Activated CD8-positive, alpha-beta T cell treated with anti-CD3 and anti-CD28 coated beads, Interleukin-2, amount 10 ng/mL, durations not matched to agents 7 days and 5 days (primary cell): ENCODE measurements around the gene TCFL5. TPM values are rescaled to one million over a fixed set of nuclear protein-coding genes. Genes with fewer than 3 reads are reported as not detected.

Experiments used
- ATAC-seq: fragments of 150-1000 bp; cut with Tn5 transposase; one replicate; pipeline ENCODE4 v1.10.0; 2021; ENCODE audit warnings: moderate library complexity
- CTCF ChIA-PET: fragments of 350-600 bp; sonication (Branson Sonifier 250); formaldehyde crosslinking; loops from one replicate; lab custom pipeline; 2021; ENCODE audit warnings: antibody characterized with exemption; lab: Charles Lee
- POLR2A ChIA-PET: fragments of 350-600 bp; sonication (Branson Sonifier 250); formaldehyde crosslinking; loops from one replicate; lab custom pipeline; 2021; ENCODE audit warnings: antibody characterized with exemption; lab: Charles Lee
- DNase-seq: peaks from one replicate; pipeline ENCODE4 v3.0.0-alpha.2; 2020
- H3K27ac Mint-ChIP-seq: one replicate; pipeline ENCODE4 v1.8.0; 2021; ENCODE audit warnings: mild to moderate bottlenecking, mixed read lengths
- H3K27me3 Mint-ChIP-seq: one replicate; pipeline ENCODE4 v1.8.0; 2021; ENCODE audit warnings: low read depth, mixed read lengths
- H3K36me3 Mint-ChIP-seq: one replicate; pipeline ENCODE4 v1.8.0; 2021; ENCODE audit warnings: low read depth, mixed read lengths
- H3K4me1 Mint-ChIP-seq: one replicate; pipeline ENCODE4 v1.8.0; 2021; ENCODE audit warnings: low read depth, mixed read lengths
- H3K4me3 Mint-ChIP-seq: one replicate; pipeline ENCODE4 v1.8.0; 2021; ENCODE audit warnings: mild to moderate bottlenecking, mixed read lengths
- H3K9me3 Mint-ChIP-seq: one replicate; pipeline ENCODE4 v1.8.0; 2022; ENCODE audit warnings: mixed read lengths; ENCODE audit not compliant: insufficient read depth
- total RNA-seq, 2 experiments: library from RNA; stranded (reverse); gene quantifications; one replicate each; pipeline ENCODE4 v1.2.3, GENCODE V29; 2021

Gene TCFL5
- total RNA-seq, 2 experiments from 2014 or later, result 7.9 to 9.6 TPM

- ATAC-seq (no peak), DNase-seq (no peak)
- H3K4me1 Mint-ChIP-seq, result peaks cover 2% of the 10 kb centered on the region
- no peaks in the 10 kb centered on the region for H3K36me3 Mint-ChIP-seq
- H3K27ac Mint-ChIP-seq, result no peak overlapping the region
- H3K27me3 Mint-ChIP-seq, result no peaks in the 10 kb centered on the region
- no peak overlapping the region for H3K4me3 Mint-ChIP-seq
- no peaks in the 10 kb centered on the region for H3K9me3 Mint-ChIP-seq
- CTCF ChIA-PET, result interaction anchor here (1.3 to 1.9 kb wide), 3 partner anchors 16 to 185 kb away, joined by 5 to 9 read pairs (median 8); no protein-coding TSS in a partner anchor
- POLR2A ChIA-PET, result no interaction called here
Measured at GRCh38 chr20:62823688-62824475, 37.7 kb downstream of the TCFL5 start.

- Mint-ChIP-seq H3K36me3 (no peaks in the 10 kb centered on the region), H3K4me1 (peaks cover 2% of the 10 kb centered on the region), H3K9me3 (no peaks in the 10 kb centered on the region), H3K4me3 (no peak overlapping the region), H3K27ac (no peak overlapping the region), H3K27me3 (peaks cover 4% of the 10 kb centered on the region)
- ChIA-PET CTCF (interaction anchor here (0.6 to 1.9 kb wide), 7 partner anchors 15 to 186 kb away, joined by 3 to 9 read pairs (median 4); partner anchors contain the start of gene DIDO1), POLR2A (no interaction called here)
- ATAC-seq, result peak; percentile 74
- DNase-seq, result peak; percentile 66
Measured at GRCh38 chr20:62822788-62823651, 38.6 kb downstream of the TCFL5 start.

- CTCF ChIA-PET, result interaction anchor here (0.6 to 1.9 kb wide), 7 partner anchors 14 to 187 kb away, joined by 3 to 9 read pairs (median 4); partner anchors contain the start of gene DIDO1
- Mint-ChIP-seq H3K9me3 (no peaks in the 10 kb centered on the region), H3K4me3 (no peak overlapping the region), H3K27ac (no peak overlapping the region), H3K27me3 (peaks cover 9% of the 10 kb centered on the region), H3K36me3 (no peaks in the 10 kb centered on the region), H3K4me1 (peaks cover 2% of the 10 kb centered on the region)
- ATAC-seq (no peak), DNase-seq (no peak)
- POLR2A ChIA-PET, result no interaction called here
Measured at GRCh38 chr20:62822239-62822787, 39.3 kb downstream of the TCFL5 start.

GRCh38 chr20:62821726-62822210, 39.9 kb downstream of the TCFL5 start:
- CTCF ChIA-PET, result interaction anchor here (1.9 kb wide), 1 partner anchor 14 kb away, joined by 9 read pairs; no protein-coding TSS in a partner anchor
- no peak for DNase-seq
- no peak overlapping the region for H3K27ac Mint-ChIP-seq

GRCh38 chr20:62820962-62821725, 40.5 kb downstream of the TCFL5 start:
- Mint-ChIP-seq H3K4me3 (no peak overlapping the region), H3K27ac (no peak overlapping the region), H3K4me1 (peaks cover 2% of the 10 kb centered on the region), H3K27me3 (peaks cover 11% of the 10 kb centered on the region), H3K36me3 (no peaks in the 10 kb centered on the region), H3K9me3 (no peaks in the 10 kb centered on the region)
- POLR2A ChIA-PET, result no interaction called here
- ATAC-seq (no peak), DNase-seq (no peak)
- CTCF ChIA-PET, result no interaction called here

More at GRCh38 chr20:62821726-62822210, 39.9 kb downstream of the TCFL5 start:
- POLR2A ChIA-PET, result no interaction called here
- Mint-ChIP-seq H3K9me3 (no peaks in the 10 kb centered on the region), H3K36me3 (no peaks in the 10 kb centered on the region), H3K4me1 (peaks cover 2% of the 10 kb centered on the region), H3K27me3 (peaks cover 9% of the 10 kb centered on the region), H3K4me3 (no peak overlapping the region)
- ATAC-seq, result no peak

GRCh38 chr20:62820208-62820961, 41.2 kb downstream of the TCFL5 start:
- ChIA-PET POLR2A (no interaction called here), CTCF (interaction anchor here (1.9 kb wide), 1 partner anchor 12 kb away, joined by 9 read pairs; no protein-coding TSS in a partner anchor)
- no peak overlapping the region for H3K4me3 Mint-ChIP-seq
- no peaks in the 10 kb centered on the region for H3K36me3 Mint-ChIP-seq
- no peak overlapping the region for H3K27ac Mint-ChIP-seq
- ATAC-seq (no peak), DNase-seq (no peak)
- no peaks in the 10 kb centered on the region for H3K9me3 Mint-ChIP-seq
- H3K27me3 Mint-ChIP-seq, result peaks cover 18% of the 10 kb centered on the region
- peaks cover 5% of the 10 kb centered on the region for H3K4me1 Mint-ChIP-seq

- ChIA-PET CTCF (interaction anchor here (1.9 kb wide), 1 partner anchor 11 kb away, joined by 9 read pairs; no protein-coding TSS in a partner anchor), POLR2A (no interaction called here)
- ATAC-seq (no peak), DNase-seq (no peak)
- peaks cover 6% of the 10 kb centered on the region for H3K4me1 Mint-ChIP-seq
- H3K27ac Mint-ChIP-seq, result no peak overlapping the region
- H3K36me3 Mint-ChIP-seq, result no peaks in the 10 kb centered on the region
- H3K4me3 Mint-ChIP-seq, result no peak overlapping the region
- peaks cover 23% of the 10 kb centered on the region for H3K27me3 Mint-ChIP-seq
- no peaks in the 10 kb centered on the region for H3K9me3 Mint-ChIP-seq
Measured at GRCh38 chr20:62819494-62820174, 42.0 kb downstream of the TCFL5 start.

- POLR2A ChIA-PET, result no interaction called here
Measured at GRCh38 chr20:62818592-62819493, 42.8 kb downstream of the TCFL5 start.

GRCh38 chr20:62817975-62818591, 43.5 kb downstream of the TCFL5 start:
- POLR2A ChIA-PET, result no interaction called here
- CTCF ChIA-PET, result no interaction called here
- H3K4me3 Mint-ChIP-seq, result no peak overlapping the region

More at GRCh38 chr20:62818592-62819493, 42.8 kb downstream of the TCFL5 start:
- DNase-seq (no peak), ATAC-seq (no peak)
- Mint-ChIP-seq H3K27ac (no peak overlapping the region), H3K4me1 (peaks cover 6% of the 10 kb centered on the region), H3K4me3 (no peak overlapping the region), H3K9me3 (no peaks in the 10 kb centered on the region), H3K27me3 (peaks cover 25% of the 10 kb centered on the region), H3K36me3 (no peaks in the 10 kb centered on the region)
- CTCF ChIA-PET, result interaction anchor here (1.9 kb wide), 1 partner anchor 10 kb away, joined by 9 read pairs; no protein-coding TSS in a partner anchor

More at GRCh38 chr20:62817975-62818591, 43.5 kb downstream of the TCFL5 start:
- H3K4me1 Mint-ChIP-seq, result peaks cover 6% of the 10 kb centered on the region
- DNase-seq (no peak), ATAC-seq (no peak)
- no peaks in the 10 kb centered on the region for H3K36me3 Mint-ChIP-seq
- no peaks in the 10 kb centered on the region for H3K9me3 Mint-ChIP-seq
- peaks cover 25% of the 10 kb centered on the region for H3K27me3 Mint-ChIP-seq
- H3K27ac Mint-ChIP-seq, result no peak overlapping the region
